Type B pancreatic cell (in vitro differentiated cells): ENCODE measurements around the gene CX3CL1. TPM values are rescaled to one million over a fixed set of nuclear protein-coding genes. Genes with fewer than 3 reads are reported as not detected.

ENCODE experiments used
- DNase-seq: peaks from one replicate; pipeline ENCODE4 v3.0.0; 2021; ENCODE audit warnings: mixed read lengths; ENCODE audit not compliant: unreplicated experiment; ENCODE audit errors: extremely low spot score
- H3K27ac Mint-ChIP-seq: 2 replicates; pipeline ENCODE4 v1.8.0; 2021; ENCODE audit warnings: mild to moderate bottlenecking, mixed read lengths
- H3K27me3 Mint-ChIP-seq: 2 replicates; pipeline ENCODE4 v1.8.0; 2021; ENCODE audit warnings: mixed read lengths
- H3K36me3 Mint-ChIP-seq: 2 replicates; pipeline ENCODE4 v1.8.0; 2021; ENCODE audit warnings: mixed read lengths
- H3K4me1 Mint-ChIP-seq: one replicate; pipeline ENCODE4 v1.8.0; 2021; ENCODE audit warnings: mixed read lengths; ENCODE audit not compliant: unreplicated experiment
- H3K4me3 Mint-ChIP-seq: 2 replicates; pipeline ENCODE4 v1.8.0; 2021; ENCODE audit warnings: mild to moderate bottlenecking, mixed read lengths
- H3K9me3 Mint-ChIP-seq: 2 replicates; pipeline ENCODE4 v1.8.0; 2021; ENCODE audit warnings: mixed read lengths
- total RNA-seq: library from RNA; stranded (reverse); gene quantifications from 2 replicates; pipeline ENCODE4 v1.2.1, GENCODE V29; 2021; ENCODE audit warnings: low replicate concordance
- TF ChIP-seq, protein P1 (sequence below): fragments of 200-600 bp; sonication (generic); conservative IDR thresholded peaks from 2 replicates; pipeline ENCODE4 v1.5.0; 2021; ENCODE audit warnings: antibody characterized with exemption, mild to moderate bottlenecking

CX3CL1 gene
- total RNA-seq, 1 donor from 2014 or later: 17.8 TPM

DNA sequence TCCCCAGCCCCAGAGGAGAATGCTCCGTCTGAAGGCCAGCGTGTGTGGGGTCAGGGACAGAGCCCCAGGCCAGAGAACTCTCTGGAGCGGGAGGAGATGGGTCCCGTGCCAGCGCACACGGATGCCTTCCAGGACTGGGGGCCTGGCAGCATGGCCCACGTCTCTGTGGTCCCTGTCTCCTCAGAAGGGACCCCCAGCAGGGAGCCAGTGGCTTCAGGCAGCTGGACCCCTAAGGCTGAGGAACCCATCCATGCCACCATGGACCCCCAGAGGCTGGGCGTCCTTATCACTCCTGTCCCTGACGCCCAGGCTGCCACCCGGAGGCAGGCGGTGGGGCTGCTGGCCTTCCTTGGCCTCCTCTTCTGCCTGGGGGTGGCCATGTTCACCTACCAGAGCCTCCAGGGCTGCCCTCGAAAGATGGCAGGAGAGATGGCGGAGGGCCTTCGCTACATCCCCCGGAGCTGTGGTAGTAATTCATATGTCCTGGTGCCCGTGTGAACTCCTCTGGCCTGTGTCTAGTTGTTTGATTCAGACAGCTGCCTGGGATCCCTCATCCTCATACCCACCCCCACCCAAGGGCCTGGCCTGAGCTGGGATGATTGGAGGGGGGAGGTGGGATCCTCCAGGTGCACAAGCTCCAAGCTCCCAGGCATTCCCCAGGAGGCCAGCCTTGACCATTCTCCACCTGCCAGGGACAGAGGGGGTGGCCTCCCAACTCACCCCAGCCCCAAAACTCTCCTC lies 10.4 kb downstream of the CX3CL1 start:
- peaks cover 10% of the 10 kb centered on the region for H3K4me1 Mint-ChIP-seq
- TF ChIP-seq, protein P1, sequence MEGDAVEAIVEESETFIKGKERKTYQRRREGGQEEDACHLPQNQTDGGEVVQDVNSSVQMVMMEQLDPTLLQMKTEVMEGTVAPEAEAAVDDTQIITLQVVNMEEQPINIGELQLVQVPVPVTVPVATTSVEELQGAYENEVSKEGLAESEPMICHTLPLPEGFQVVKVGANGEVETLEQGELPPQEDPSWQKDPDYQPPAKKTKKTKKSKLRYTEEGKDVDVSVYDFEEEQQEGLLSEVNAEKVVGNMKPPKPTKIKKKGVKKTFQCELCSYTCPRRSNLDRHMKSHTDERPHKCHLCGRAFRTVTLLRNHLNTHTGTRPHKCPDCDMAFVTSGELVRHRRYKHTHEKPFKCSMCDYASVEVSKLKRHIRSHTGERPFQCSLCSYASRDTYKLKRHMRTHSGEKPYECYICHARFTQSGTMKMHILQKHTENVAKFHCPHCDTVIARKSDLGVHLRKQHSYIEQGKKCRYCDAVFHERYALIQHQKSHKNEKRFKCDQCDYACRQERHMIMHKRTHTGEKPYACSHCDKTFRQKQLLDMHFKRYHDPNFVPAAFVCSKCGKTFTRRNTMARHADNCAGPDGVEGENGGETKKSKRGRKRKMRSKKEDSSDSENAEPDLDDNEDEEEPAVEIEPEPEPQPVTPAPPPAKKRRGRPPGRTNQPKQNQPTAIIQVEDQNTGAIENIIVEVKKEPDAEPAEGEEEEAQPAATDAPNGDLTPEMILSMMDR: no peak
- DNase-seq: no peak
- H3K36me3 Mint-ChIP-seq: no peaks in the 10 kb centered on the region
- H3K9me3 Mint-ChIP-seq: no peaks in the 10 kb centered on the region
- no peak overlapping the region for H3K27ac Mint-ChIP-seq
- H3K4me3 Mint-ChIP-seq: no peak overlapping the region
- no peaks in the 10 kb centered on the region for H3K27me3 Mint-ChIP-seq

DNA sequence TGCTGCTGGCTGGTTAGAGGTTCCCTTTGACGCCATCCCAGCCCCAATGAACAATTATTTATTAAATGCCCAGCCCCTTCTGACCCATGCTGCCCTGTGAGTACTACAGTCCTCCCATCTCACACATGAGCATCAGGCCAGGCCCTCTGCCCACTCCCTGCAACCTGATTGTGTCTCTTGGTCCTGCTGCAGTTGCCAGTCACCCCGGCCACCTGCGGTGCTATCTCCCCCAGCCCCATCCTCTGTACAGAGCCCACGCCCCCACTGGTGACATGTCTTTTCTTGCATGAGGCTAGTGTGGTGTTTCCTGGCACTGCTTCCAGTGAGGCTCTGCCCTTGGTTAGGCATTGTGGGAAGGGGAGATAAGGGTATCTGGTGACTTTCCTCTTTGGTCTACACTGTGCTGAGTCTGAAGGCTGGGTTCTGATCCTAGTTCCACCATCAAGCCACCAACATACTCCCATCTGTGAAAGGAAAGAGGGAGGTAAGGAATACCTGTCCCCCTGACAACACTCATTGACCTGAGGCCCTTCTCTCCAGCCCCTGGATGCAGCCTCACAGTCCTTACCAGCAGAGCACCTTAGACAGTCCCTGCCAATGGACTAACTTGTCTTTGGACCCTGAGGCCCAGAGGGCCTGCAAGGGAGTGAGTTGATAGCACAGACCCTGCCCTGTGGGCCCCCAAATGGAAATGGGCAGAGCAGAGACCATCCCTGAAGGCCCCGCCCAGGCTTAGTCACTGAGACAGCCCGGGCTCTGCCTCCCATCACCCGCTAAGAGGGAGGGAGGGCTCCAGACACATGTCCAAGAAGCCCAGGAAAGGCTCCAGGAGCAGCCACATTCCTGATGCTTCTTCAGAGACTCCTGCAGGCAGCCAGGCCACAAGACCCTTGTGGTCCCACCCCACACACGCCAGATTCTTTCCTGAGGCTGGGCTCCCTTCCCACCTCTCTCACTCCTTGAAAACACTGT lies 11.3 kb downstream of the CX3CL1 start:
- H3K27me3 Mint-ChIP-seq: peaks cover under 1% of the 10 kb centered on the region
- no peak overlapping the region for H3K27ac Mint-ChIP-seq
- H3K9me3 Mint-ChIP-seq: no peaks in the 10 kb centered on the region
- H3K4me3 Mint-ChIP-seq: no peak overlapping the region
- no peaks in the 10 kb centered on the region for H3K36me3 Mint-ChIP-seq
- H3K4me1 Mint-ChIP-seq: peaks cover 9% of the 10 kb centered on the region
- TF ChIP-seq, protein P1: no peak
- DNase-seq: no peak

DNA sequence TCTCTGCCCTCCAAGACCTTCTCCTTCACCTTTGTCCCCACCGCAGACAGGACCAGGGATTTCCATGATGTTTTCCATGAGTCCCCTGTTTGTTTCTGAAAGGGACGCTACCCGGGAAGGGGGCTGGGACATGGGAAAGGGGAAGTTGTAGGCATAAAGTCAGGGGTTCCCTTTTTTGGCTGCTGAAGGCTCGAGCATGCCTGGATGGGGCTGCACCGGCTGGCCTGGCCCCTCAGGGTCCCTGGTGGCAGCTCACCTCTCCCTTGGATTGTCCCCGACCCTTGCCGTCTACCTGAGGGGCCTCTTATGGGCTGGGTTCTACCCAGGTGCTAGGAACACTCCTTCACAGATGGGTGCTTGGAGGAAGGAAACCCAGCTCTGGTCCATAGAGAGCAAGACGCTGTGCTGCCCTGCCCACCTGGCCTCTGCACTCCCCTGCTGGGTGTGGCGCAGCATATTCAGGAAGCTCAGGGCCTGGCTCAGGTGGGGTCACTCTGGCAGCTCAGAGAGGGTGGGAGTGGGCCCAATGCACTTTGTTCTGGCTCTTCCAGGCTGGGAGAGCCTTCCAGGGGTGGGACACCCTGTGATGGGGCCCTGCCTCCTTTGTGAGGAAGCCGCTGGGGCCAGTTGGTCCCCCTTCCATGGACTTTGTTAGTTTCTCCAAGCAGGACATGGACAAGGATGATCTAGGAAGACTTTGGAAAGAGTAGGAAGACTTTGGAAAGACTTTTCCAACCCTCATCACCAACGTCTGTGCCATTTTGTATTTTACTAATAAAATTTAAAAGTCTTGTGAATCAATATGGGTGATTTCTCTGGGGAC lies 12.2 kb downstream of the CX3CL1 start:
- no peaks in the 10 kb centered on the region for H3K9me3 Mint-ChIP-seq
- H3K27me3 Mint-ChIP-seq: peaks cover 3% of the 10 kb centered on the region
- DNase-seq: no peak
- H3K4me3 Mint-ChIP-seq: no peak overlapping the region
- H3K4me1 Mint-ChIP-seq: peaks cover 11% of the 10 kb centered on the region
- no peaks in the 10 kb centered on the region for H3K36me3 Mint-ChIP-seq
- TF ChIP-seq, protein P1: no peak
- H3K27ac Mint-ChIP-seq: no peak overlapping the region

DNA sequence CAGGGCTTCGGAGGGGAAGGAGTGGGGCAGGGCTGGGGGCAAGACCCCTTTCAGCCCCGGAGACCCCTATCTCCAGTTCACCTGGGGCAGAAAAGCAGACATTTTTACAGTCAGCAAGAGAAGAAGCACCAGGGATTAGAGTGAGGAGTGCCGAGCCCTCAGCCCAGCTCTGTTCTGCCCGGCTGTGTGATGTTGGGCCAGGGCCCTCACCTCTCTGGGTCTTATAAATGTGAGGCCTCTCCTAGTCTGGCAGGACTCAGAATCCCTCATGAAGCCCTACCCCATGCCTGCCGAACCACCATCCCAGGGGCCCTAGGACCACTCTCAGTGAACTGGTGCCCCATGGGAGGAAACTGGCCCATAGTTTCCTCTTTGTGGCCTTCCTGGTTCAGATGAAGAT lies 12.8 kb downstream of the CX3CL1 start:
- H3K27me3 Mint-ChIP-seq: peaks cover 3% of the 10 kb centered on the region
- H3K4me3 Mint-ChIP-seq: no peak overlapping the region
- no peaks in the 10 kb centered on the region for H3K36me3 Mint-ChIP-seq
- no peak for DNase-seq
- H3K27ac Mint-ChIP-seq: no peak overlapping the region
- TF ChIP-seq, protein P1: no peak
- no peaks in the 10 kb centered on the region for H3K9me3 Mint-ChIP-seq
- peaks cover 11% of the 10 kb centered on the region for H3K4me1 Mint-ChIP-seq

DNA sequence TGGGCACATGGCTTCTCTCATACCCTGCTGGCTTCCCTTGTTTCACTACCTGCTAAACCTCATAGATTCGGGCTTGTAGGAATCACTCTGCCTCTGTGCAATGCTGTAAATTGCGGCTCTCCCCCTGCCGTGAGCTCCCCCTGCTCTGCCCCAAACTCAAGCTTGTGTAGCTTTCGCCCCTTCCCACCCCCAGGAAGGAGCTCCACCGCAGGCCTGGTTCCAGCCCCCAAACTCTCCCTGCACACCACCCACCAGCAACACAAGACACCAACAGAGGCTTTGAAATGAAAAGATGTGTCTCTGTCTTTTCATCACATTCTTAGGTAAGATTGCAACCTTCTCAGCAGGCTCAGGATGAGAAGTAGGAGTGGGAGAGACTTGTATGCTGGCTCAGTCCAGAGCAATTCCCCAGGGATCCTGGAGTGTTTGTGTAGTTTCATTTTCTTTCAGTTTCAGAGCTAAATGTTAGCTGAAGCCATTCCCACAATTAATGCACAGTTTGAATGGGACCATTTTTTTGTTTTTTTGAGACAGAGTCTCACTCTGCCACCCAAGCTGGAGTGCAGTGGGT lies 14.2 kb downstream of the CX3CL1 start:
- TF ChIP-seq, protein P1: no peak
- Mint-ChIP-seq H3K36me3 (no peaks in the 10 kb centered on the region), H3K4me3 (peak overlapping the region; percentile 23), H3K27me3 (peaks cover 3% of the 10 kb centered on the region), H3K27ac (peak overlapping the region; percentile 42), H3K9me3 (no peaks in the 10 kb centered on the region), H3K4me1 (peaks cover 11% of the 10 kb centered on the region)
- no peak for DNase-seq
